Mesenchymal stem cell (in vitro differentiated cells and primary cell): Measurements from ENCODE around the gene ATE1.

ENCODE experiments used
- DNase-seq: peaks from one replicate; pipeline ENCODE4 v3.0.0-alpha.2; 2013
- H2AFZ ChIP-seq: one replicate; pipeline ENCODE4 v1.6.1; 2013; ENCODE audit warnings: low read depth, mild to moderate bottlenecking, control low read depth, inconsistent platforms, low read length, moderate library complexity
- H2AK5ac ChIP-seq: 2 replicates; pipeline ENCODE4 v1.6.1; 2013; ENCODE audit warnings: low read length, moderate library complexity, mild to moderate bottlenecking, inconsistent platforms; ENCODE audit not compliant: severe bottlenecking
- H2BK120ac ChIP-seq: one replicate; pipeline ENCODE4 v1.6.1; 2013; ENCODE audit warnings: low read depth, mild to moderate bottlenecking, inconsistent platforms, low read length, moderate library complexity
- H2BK12ac ChIP-seq, 2 experiments: one replicate each; pipeline ENCODE4 v1.6.1; 2013; ENCODE audit warnings: inconsistent platforms in 2 of 2, low read length in 2 of 2, mild to moderate bottlenecking in 2 of 2, moderate library complexity in 2 of 2, control low read depth in 1 of 2
- H2BK15ac ChIP-seq: one replicate; pipeline ENCODE4 v1.6.1; 2013; ENCODE audit warnings: mild to moderate bottlenecking, low read depth, inconsistent platforms; ENCODE audit not compliant: poor library complexity, severe bottlenecking
- H2BK5ac ChIP-seq: 2 replicates; pipeline ENCODE4 v1.6.1; 2013; ENCODE audit warnings: low read depth, mild to moderate bottlenecking, low read length, control low read depth, inconsistent platforms; ENCODE audit not compliant: poor library complexity, severe bottlenecking
- H3K14ac ChIP-seq, 2 experiments: one replicate each; pipeline ENCODE4 v1.6.1; 2013; ENCODE audit warnings: inconsistent platforms in 2 of 2, low read length in 2 of 2, control low read depth in 1 of 2, mild to moderate bottlenecking in 1 of 2, moderate library complexity in 1 of 2
- H3K18ac ChIP-seq, 2 experiments: one replicate each; pipeline ENCODE4 v1.6.1; 2013; ENCODE audit warnings: inconsistent platforms in 2 of 2, low read length in 2 of 2, control low read depth in 1 of 2, low read depth in 1 of 2, mild to moderate bottlenecking in 1 of 2
- H3K23ac ChIP-seq, 2 experiments: one replicate each; pipeline ENCODE4 v1.6.1; 2013; ENCODE audit warnings: inconsistent platforms in 2 of 2, low read length in 2 of 2, mild to moderate bottlenecking in 2 of 2, moderate library complexity in 2 of 2, control low read depth in 1 of 2
- H3K27ac ChIP-seq: 2 replicates; pipeline ENCODE4 v1.5.1; 2013; ENCODE audit warnings: mild to moderate bottlenecking, moderate library complexity, low read length, control low read depth, inconsistent platforms; ENCODE audit not compliant: poor library complexity, severe bottlenecking
- H3K27me3 ChIP-seq, 2 experiments: 2 replicates each; pipeline versions ENCODE4 v1.6.1 to v1.7.0; 2013; ENCODE audit warnings: low read length in 2 of 2, mild to moderate bottlenecking in 2 of 2, moderate library complexity in 2 of 2, control low read depth in 1 of 2, inconsistent platforms in 1 of 2; ENCODE audit not compliant: control insufficient read depth in 1 of 2, insufficient read depth in 1 of 2
- H3K36me3 ChIP-seq, 2 experiments: 2 replicates each; pipeline versions ENCODE4 v1.6.1 to v1.7.0; 2013; ENCODE audit warnings: low read length in 2 of 2, control low read depth in 1 of 2, inconsistent platforms in 1 of 2, low read depth in 1 of 2, mild to moderate bottlenecking in 1 of 2; ENCODE audit not compliant: insufficient read depth in 2 of 2, control insufficient read depth in 1 of 2
- H3K4ac ChIP-seq, 2 experiments: one replicate each; pipeline ENCODE4 v1.6.1; 2013; ENCODE audit warnings: inconsistent platforms in 2 of 2, low read length in 2 of 2, mild to moderate bottlenecking in 2 of 2, moderate library complexity in 2 of 2, control low read depth in 1 of 2, low read depth in 1 of 2
- H3K4me1 ChIP-seq: 2 replicates; pipeline ENCODE4 v1.6.1; 2013; ENCODE audit warnings: low read depth, low read length, control low read depth; ENCODE audit not compliant: control insufficient read depth, insufficient read depth
- H3K4me2 ChIP-seq: 2 replicates; pipeline ENCODE4 v1.6.1; 2013; ENCODE audit warnings: low read length, mild to moderate bottlenecking, inconsistent platforms; ENCODE audit not compliant: poor library complexity, severe bottlenecking
- H3K4me3 ChIP-seq, 2 experiments: 2 replicates each; pipeline versions ENCODE4 v1.5.1 to v1.7.0; 2013; ENCODE audit warnings: low read length in 2 of 2, mild to moderate bottlenecking in 2 of 2, control low read depth in 1 of 2, low read depth in 1 of 2; ENCODE audit not compliant: insufficient read depth in 1 of 2
- H3K79me1 ChIP-seq: replicated peaks from 2 replicates; pipeline ENCODE4 v1.6.1; 2013; ENCODE audit warnings: mild to moderate bottlenecking, control low read depth, low read length, inconsistent platforms; ENCODE audit not compliant: poor library complexity, severe bottlenecking
- H3K9ac ChIP-seq: 2 replicates; pipeline ENCODE4 v1.7.0; 2013; ENCODE audit warnings: mild to moderate bottlenecking, low read length, moderate library complexity
- H3K9me3 ChIP-seq: 2 replicates; pipeline ENCODE4 v1.7.0; 2013; ENCODE audit warnings: mild to moderate bottlenecking, low read length; ENCODE audit not compliant: control insufficient read depth
- H4K8ac ChIP-seq: one replicate; pipeline ENCODE4 v1.6.1; 2013; ENCODE audit warnings: inconsistent platforms, mild to moderate bottlenecking, low read length, moderate library complexity
- H4K91ac ChIP-seq: one replicate; pipeline ENCODE4 v1.6.1; 2013; ENCODE audit warnings: mild to moderate bottlenecking, low read length, inconsistent platforms
- WGBS: methylation state at CpG from one replicate; pipeline ENCODE4 v1.1.7; 2013; ENCODE audit warnings: mixed read lengths; 5-methylcytosine and 5-hydroxymethylcytosine counted together

Gene ATE1

DNA sequence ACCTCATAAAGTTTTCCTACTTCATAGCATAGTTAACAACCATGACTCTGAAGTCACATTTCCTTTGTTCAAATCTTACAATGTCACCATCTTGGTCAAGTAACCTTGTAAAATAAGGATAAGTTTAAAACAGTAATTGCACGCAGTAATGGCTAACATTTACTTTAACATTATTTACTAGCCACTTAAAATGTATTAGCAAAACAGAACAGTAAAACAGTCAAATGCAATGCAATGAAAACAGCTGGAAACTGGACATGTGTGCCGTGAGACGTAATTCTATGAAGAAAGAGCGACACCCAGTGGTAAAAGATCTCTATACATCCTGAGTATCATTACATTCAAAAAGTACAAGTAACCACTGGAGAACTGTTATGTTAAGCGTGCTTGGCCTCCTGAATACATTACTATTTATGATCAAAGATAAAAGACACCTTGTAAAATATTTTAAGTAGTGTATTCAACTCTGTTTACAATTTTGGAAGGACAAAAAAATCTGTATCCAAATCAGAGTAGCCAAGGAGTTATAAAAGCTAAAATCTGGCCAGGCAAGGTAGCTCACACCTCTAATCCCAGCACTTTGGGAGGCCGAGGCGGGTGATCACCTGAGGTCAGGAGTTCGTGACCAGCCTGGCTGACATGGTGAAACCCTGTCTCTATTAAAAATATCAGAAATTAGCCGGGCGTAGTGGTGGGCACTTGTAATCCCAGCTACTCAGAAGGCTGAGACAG is 27.2 kb downstream of the ATE1 start:
- H3K36me3 ChIP-seq = peaks cover 7 to 58% of the 10 kb centered on the region in 2 experiments
- peaks cover 10% of the 10 kb centered on the region for H3K79me1 ChIP-seq
- H2BK12ac ChIP-seq = no peak overlapping the region
- no peak overlapping the region for H3K4me2 ChIP-seq
- H2BK120ac ChIP-seq = no peak overlapping the region
- no peak overlapping the region for H3K18ac ChIP-seq
- no peak overlapping the region for H2AK5ac ChIP-seq
- H2AFZ ChIP-seq = no peak overlapping the region
- 63% methylated on average over 7 of the region's 10 CpGs for WGBS
- H3K14ac ChIP-seq = no peak overlapping the region
- H3K23ac ChIP-seq = no peak overlapping the region
- peak; percentile 76 for DNase-seq
- no peak overlapping the region for H3K4me3 ChIP-seq
- no peak overlapping the region for H4K8ac ChIP-seq
- H3K4me1 ChIP-seq = no peaks in the 10 kb centered on the region
- H3K4ac ChIP-seq = no peak overlapping the region
- no peak overlapping the region for H2BK5ac ChIP-seq
- H3K9me3 ChIP-seq = no peaks in the 10 kb centered on the region
- H2BK15ac ChIP-seq = no peak overlapping the region
- no peak overlapping the region for H3K27ac ChIP-seq
- H3K9ac ChIP-seq = peak overlapping the region; percentile 37
- no peak overlapping the region for H4K91ac ChIP-seq
- no peaks in the 10 kb centered on the region for H3K27me3 ChIP-seq

DNA sequence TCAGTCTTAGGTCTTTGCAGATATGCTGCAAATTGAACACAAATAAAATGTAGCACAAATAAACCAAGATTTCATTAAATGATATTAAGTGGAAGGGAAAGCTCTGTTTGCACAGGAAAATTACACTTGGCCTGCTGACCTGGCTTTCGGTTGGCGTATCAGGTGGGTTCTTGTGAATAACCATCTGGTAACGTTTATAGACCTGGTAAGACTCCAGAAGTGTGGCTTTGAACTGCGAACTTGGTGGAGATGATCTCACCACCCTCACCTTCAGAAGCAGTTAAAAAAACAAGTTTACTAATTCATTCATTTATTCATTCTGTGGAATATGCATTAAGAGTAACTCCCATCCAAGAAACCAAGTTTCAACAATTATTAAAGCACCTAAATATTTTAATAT is 28.1 kb downstream of the ATE1 start:
- no peak for DNase-seq
- Histone ChIP-seq H3K27me3 (no peaks in the 10 kb centered on the region), H3K14ac (no peak overlapping the region), H3K9ac (peak overlapping the region; percentile 37), H3K4ac (no peak overlapping the region), H2BK12ac (no peak overlapping the region), H3K27ac (no peak overlapping the region), H2BK15ac (no peak overlapping the region), H4K8ac (no peak overlapping the region), H2BK120ac (no peak overlapping the region), H3K9me3 (no peaks in the 10 kb centered on the region), H2BK5ac (no peak overlapping the region), H3K4me1 (no peaks in the 10 kb centered on the region), H3K79me1 (peaks cover 14% of the 10 kb centered on the region), H2AFZ (no peak overlapping the region), H4K91ac (no peak overlapping the region), H3K4me3 (no peak overlapping the region), H3K23ac (no peak overlapping the region), H2AK5ac (no peak overlapping the region), H3K4me2 (no peak overlapping the region), H3K36me3 (peaks cover 7 to 62% of the 10 kb centered on the region in 2 experiments), H3K18ac (no peak overlapping the region)
- WGBS = 100% methylated on average over 2 of the region's 4 CpGs

DNA sequence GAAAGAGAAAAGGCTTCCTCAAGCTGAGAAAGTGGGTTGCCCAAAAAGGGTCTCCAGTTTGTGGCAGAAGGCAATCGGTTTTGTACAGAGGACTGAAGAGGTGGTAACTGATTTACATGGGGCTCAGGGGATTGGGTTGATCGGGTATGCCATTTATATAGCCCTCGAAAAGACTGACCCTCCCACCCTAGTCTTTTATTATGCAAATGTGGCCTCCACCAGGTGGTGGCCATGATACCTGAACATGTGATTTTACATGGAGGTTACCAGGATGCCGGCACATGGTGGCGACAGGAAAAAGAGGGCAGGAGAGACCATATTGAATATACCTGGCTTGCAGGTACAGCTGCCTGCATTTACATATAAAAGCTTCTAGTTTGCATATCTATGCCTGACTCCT is 36.7 kb downstream of the ATE1 start:
- Histone ChIP-seq H3K14ac (no peak overlapping the region), H3K9me3 (no peaks in the 10 kb centered on the region), H3K18ac (no peak overlapping the region), H3K4me3 (no peak overlapping the region), H2BK120ac (no peak overlapping the region), H3K79me1 (peaks cover 16% of the 10 kb centered on the region), H3K27ac (no peak overlapping the region), H2BK12ac (no peak overlapping the region), H3K36me3 (peaks cover 8 to 33% of the 10 kb centered on the region in 2 experiments), H3K9ac (no peak overlapping the region), H2BK5ac (no peak overlapping the region), H3K4me1 (no peaks in the 10 kb centered on the region), H3K23ac (no peak overlapping the region), H3K4ac (no peak overlapping the region), H2BK15ac (no peak overlapping the region), H4K8ac (no peak overlapping the region), H3K27me3 (no peaks in the 10 kb centered on the region), H2AK5ac (no peak overlapping the region), H3K4me2 (no peak overlapping the region), H4K91ac (no peak overlapping the region), H2AFZ (no peak overlapping the region)
- WGBS = 66% methylated on average over 5 of the region's 5 CpGs
- no peak for DNase-seq

DNA sequence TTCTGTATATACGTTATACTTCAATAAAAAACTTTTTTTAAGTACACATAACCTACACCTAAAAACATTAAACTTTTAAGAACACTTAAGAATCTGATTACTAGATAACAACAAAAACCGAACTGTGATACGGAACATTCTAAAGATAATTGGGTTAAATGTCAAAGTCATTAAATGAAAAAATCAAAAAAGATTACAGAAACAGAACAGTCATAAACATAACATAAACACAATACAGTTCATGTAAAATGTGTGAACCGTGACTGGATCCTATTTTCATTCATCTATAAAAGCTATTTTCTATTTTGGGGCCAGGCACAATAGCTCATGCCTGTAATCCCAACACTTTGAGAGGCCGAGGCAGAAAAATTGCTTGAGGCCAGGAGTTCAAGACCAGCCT is 38.6 kb downstream of the ATE1 start:
- 87% methylated on average over 3 of the region's 5 CpGs for WGBS
- peaks cover 10% of the 10 kb centered on the region for H3K79me1 ChIP-seq
- H3K23ac ChIP-seq = no peak overlapping the region
- no peaks in the 10 kb centered on the region for H3K9me3 ChIP-seq
- H2AK5ac ChIP-seq = no peak overlapping the region
- no peak overlapping the region for H3K4ac ChIP-seq
- H2BK12ac ChIP-seq = no peak overlapping the region
- no peak overlapping the region for H2BK120ac ChIP-seq
- H3K9ac ChIP-seq = no peak overlapping the region
- no peaks in the 10 kb centered on the region for H3K27me3 ChIP-seq
- no peak overlapping the region for H3K4me3 ChIP-seq
- no peak overlapping the region for H4K91ac ChIP-seq
- no peak overlapping the region for H2BK5ac ChIP-seq
- DNase-seq = no peak
- no peak overlapping the region for H3K18ac ChIP-seq
- H3K14ac ChIP-seq = no peak overlapping the region
- no peak overlapping the region for H3K27ac ChIP-seq
- peaks cover 8 to 23% of the 10 kb centered on the region in 2 experiments for H3K36me3 ChIP-seq
- H3K4me1 ChIP-seq = no peaks in the 10 kb centered on the region
- H2AFZ ChIP-seq = no peak overlapping the region
- H4K8ac ChIP-seq = no peak overlapping the region
- H2BK15ac ChIP-seq = no peak overlapping the region
- H3K4me2 ChIP-seq = no peak overlapping the region
